Ascending aorta (tissue), 2 donors: ENCODE data around the gene OLFM2. TPM values are rescaled to one million over a fixed set of nuclear protein-coding genes. Genes with fewer than 3 reads are reported as not detected.
"Not testable (repeated sequence)": the region's sequence is repeated elsewhere in the genome, so short reads cannot be mapped to it uniquely, and the experiment has no call there.

Experiments used
- DNase-seq, 2 donors: peaks; one replicate each; pipeline ENCODE4 v3.0.0-alpha.2; 2019; ENCODE audit warnings: low spot score in 2 of 2
- H3K27ac ChIP-seq, 2 donors: fragments of 200-600 bp; sonication (generic); one replicate each; pipeline ENCODE4 v1.5.1; 2016 to 2017; ENCODE audit warnings: mild to moderate bottlenecking in 1 of 2
- H3K27me3 ChIP-seq: fragments of 200-600 bp; sonication (generic); one replicate; pipeline ENCODE4 v1.5.1; 2017
- H3K36me3 ChIP-seq, 2 donors: fragments of 200-600 bp; sonication (generic); one replicate each; pipeline ENCODE4 v1.5.1; 2016
- H3K4me1 ChIP-seq, 2 donors: fragments of 200-600 bp; sonication (generic); one replicate each; pipeline ENCODE4 v1.5.1; 2016 to 2017; ENCODE audit warnings: mild to moderate bottlenecking in 1 of 2
- H3K4me3 ChIP-seq, 2 donors: fragments of 200-600 bp; sonication (generic); one replicate each; pipeline ENCODE4 v1.5.1; 2016 to 2017; ENCODE audit warnings: mild to moderate bottlenecking in 1 of 2
- H3K9me3 ChIP-seq, 2 donors: fragments of 200-600 bp; sonication (generic); one replicate each; pipeline ENCODE4 v1.5.1; 2016
- CTCF ChIP-seq, 3 experiments: fragments of 200-600 bp in 2 of 3; fragments of 450-650 bp in 1 of 3; sonication (generic) in 2 of 3; IDR thresholded peaks; one replicate each; pipeline ENCODE4 v1.5.1; 2016 to 2019; ENCODE audit warnings: antibody characterized with exemption in 3 of 3, mild to moderate bottlenecking in 1 of 3, moderate library complexity in 1 of 3
- intact Hi-C: fragments of 100-400 bp; cut with DNase I; formaldehyde crosslinking; loops from one replicate; pipeline ENCODE4 v1.15.1; 2023
- total RNA-seq: library from RNA; depleted of rRNA; stranded (reverse); fragments of >200 nt; gene quantifications from one replicate; pipeline ENCODE4 v1.1.0, GENCODE V29; 2016

OLFM2 gene
- total RNA-seq, 1 donor from 2014 or later, result 0.96 TPM

DNA sequence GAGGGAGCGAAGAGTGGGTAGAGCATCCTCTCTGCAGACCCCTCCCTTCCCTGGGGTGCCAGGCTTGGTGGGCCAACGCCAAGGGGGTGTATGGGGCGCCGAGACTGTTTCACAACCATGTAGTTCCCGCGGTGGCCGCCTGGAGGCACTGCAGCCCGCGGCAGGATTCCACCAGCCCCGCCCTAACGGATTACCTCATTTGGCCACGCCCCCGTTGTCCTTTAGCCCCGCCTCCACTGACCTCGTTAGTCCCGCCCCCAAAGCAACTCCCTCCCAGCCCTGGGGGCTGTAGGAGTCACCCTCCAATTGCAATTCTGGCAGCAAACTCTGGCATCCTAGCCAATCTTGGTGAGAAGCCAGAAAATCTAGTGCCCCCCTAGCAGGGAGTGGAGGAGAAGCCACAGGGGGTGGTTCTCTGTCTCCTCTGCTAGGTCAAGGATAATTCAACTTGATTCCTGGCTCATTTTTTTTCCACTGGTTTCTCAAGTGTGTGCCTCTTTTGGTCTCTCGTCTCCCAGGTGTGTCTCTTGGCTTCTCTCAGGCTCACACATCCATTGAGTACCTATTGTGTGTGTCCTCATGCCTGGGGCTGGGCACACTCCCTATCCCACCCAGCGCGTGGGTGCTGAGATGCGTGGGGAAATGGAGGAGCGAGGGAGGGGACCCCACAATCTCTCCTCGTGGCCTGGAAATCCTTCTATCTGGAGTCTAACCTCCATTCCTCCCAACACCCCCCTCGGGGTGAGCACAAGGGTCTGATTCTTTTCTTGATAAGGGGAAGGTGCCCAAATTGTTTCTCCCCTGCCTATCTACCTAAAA lies 2.0 kb downstream of the OLFM2 start:
- peak; percentile 79 to 81 (median 79) for TF ChIP-seq CTCF (IDR thresholded peaks at IDR 0.05)
- no peak overlapping the region for H3K27ac ChIP-seq

DNA sequence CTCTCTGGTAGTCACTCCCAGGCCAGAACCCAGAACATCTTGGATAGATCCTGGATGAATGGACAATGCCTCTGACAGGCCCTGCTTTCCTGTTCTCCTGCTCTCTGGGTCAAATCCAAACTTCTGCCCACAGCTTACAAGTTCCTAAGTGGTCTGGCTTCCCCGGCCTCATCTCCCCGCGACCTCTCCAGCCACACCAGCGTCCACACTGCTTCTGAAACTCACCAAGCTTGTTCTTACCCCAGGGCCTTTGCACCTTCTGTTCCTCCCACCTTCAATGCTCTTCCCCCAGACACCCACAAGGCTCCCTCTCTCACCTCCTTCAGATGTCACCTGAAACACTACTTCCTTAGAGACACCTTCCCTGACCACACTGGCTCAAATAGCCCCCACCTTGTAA lies 3.5 kb downstream of the OLFM2 start:
- no peak overlapping the region for H3K4me3 ChIP-seq
- intact Hi-C loops, result loop anchor here (5.0 to 10.0 kb wide), 2 partner anchors 172 to 319 kb away; partner anchors contain the start of genes ANGPTL6, MRPL4 and PPAN

More for the DNA sequence above, 2.0 kb downstream of the OLFM2 start:
- Histone ChIP-seq H3K27me3 (peaks cover 9% of the 10 kb centered on the region), H3K4me1 (peaks cover 2 to 11% of the 10 kb centered on the region in 2 donors), H3K36me3 (no peaks in the 10 kb centered on the region), H3K9me3 (no peaks in the 10 kb centered on the region), H3K4me3 (no peak overlapping the region)
- intact Hi-C loops, result loop anchor here (5.0 to 10.0 kb wide), 2 partner anchors 170 to 318 kb away; partner anchors contain the start of genes ANGPTL6, MRPL4 and PPAN
- peak in 1 of 2 donors; percentile 77 for DNase-seq

GRCh38 chr19:9931629-9932028 lies 4.7 kb downstream of the OLFM2 start:
- no peak for TF ChIP-seq CTCF (IDR thresholded peaks at IDR 0.05)
- Histone ChIP-seq H3K9me3 (no peaks in the 10 kb centered on the region), H3K4me3 (no peak overlapping the region), H3K27ac (no peak overlapping the region), H3K36me3 (no peaks in the 10 kb centered on the region), H3K27me3 (peaks cover 8% of the 10 kb centered on the region), H3K4me1 (peaks cover 2 to 11% of the 10 kb centered on the region in 2 donors)
- intact Hi-C loops, result loop anchor here (1.0 to 10.0 kb wide), 4 partner anchors 69 to 321 kb away; partner anchors contain the start of genes ANGPTL6, MRPL4 and PPAN
- no peak for DNase-seq

More for the DNA sequence above, 3.5 kb downstream of the OLFM2 start:
- no peaks in the 10 kb centered on the region for H3K36me3 ChIP-seq
- TF ChIP-seq CTCF (IDR thresholded peaks at IDR 0.05), result no peak
- DNase-seq, result no peak
- no peaks in the 10 kb centered on the region for H3K9me3 ChIP-seq
- H3K27ac ChIP-seq, result no peak overlapping the region
- peaks cover 2 to 11% of the 10 kb centered on the region in 2 donors for H3K4me1 ChIP-seq
- H3K27me3 ChIP-seq, result peaks cover 9% of the 10 kb centered on the region

GRCh38 chr19:9923440-9923839 lies 12.9 kb downstream of the OLFM2 start:
- intact Hi-C loops, result no loop called here
- no peak for DNase-seq
- Histone ChIP-seq H3K4me3 (no peak overlapping the region), H3K27ac (no peak overlapping the region), H3K27me3 (no peaks in the 10 kb centered on the region), H3K36me3 (no peaks in the 10 kb centered on the region), H3K9me3 (no peaks in the 10 kb centered on the region), H3K4me1 (no peaks in the 10 kb centered on the region)
- no peak for TF ChIP-seq CTCF (IDR thresholded peaks at IDR 0.05)

GRCh38 chr19:9922782-9923379 lies 13.4 kb downstream of the OLFM2 start:
- H3K4me1 ChIP-seq, H3K4me3 ChIP-seq, H3K36me3 ChIP-seq, H3K27ac ChIP-seq, H3K27me3 ChIP-seq, intact Hi-C loops, H3K9me3 ChIP-seq, DNase-seq: not testable (repeated sequence)

- DNase-seq, result peak in 1 of 2 donors; percentile 64
- intact Hi-C loops, result no loop called here
- Histone ChIP-seq H3K4me3 (no peak overlapping the region), H3K36me3 (no peaks in the 10 kb centered on the region), H3K9me3 (no peaks in the 10 kb centered on the region), H3K4me1 (peaks cover 0 to 10% of the 10 kb centered on the region in 2 donors), H3K27me3 (no peaks in the 10 kb centered on the region), H3K27ac (no peak overlapping the region)
- TF ChIP-seq CTCF (IDR thresholded peaks at IDR 0.05), result no peak
Measured at GRCh38 chr19:9917321-9917720, 19.0 kb downstream of the OLFM2 start.
